GM23248 (cell line): ENCODE results near the gene CAPN11.

Source experiments
- EZH2 ChIP-seq: fragments of 200-600 bp; sonication (generic); IDR thresholded peaks from 2 replicates; pipeline ENCODE4 v1.6.1; 2018; ENCODE audit warnings: antibody characterized with exemption, mild to moderate bottlenecking; ENCODE audit not compliant: insufficient read depth, poor library complexity, severe bottlenecking
- EZH2phosphoT487 ChIP-seq: fragments of 200-600 bp; sonication (generic); IDR thresholded peaks from 2 replicates; pipeline ENCODE4 v1.6.1; 2018; ENCODE audit warnings: antibody characterized with exemption, moderate library complexity, mild to moderate bottlenecking, low read depth; ENCODE audit not compliant: insufficient read depth

GRCh38 chr6:44148306-44148705 is 10.3 kb upstream of the CAPN11 start:
- TF ChIP-seq EZH2 (no peak), EZH2phosphoT487 (no peak)
